Fibroblast of pulmonary artery (primary cell): Measurements from ENCODE around the gene OR4C3.

Experiments
- DNase-seq: peaks from one replicate; pipeline ENCODE4 v3.0.0-alpha.2; 2010; ENCODE audit warnings: low read depth
- H3K4me3 ChIP-seq: replicated peaks from 2 replicates; pipeline ENCODE4 v1.5.1; 2011; ENCODE audit warnings: low read depth, mild to moderate bottlenecking, control low read depth, low read length, moderate library complexity
- CTCF ChIP-seq: IDR thresholded peaks from 2 replicates; pipeline ENCODE4 v1.5.1; 2011; ENCODE audit warnings: mild to moderate bottlenecking, control low read depth, low read length, inconsistent platforms; ENCODE audit errors: missing control alignments

The OR4C3 gene

DNA sequence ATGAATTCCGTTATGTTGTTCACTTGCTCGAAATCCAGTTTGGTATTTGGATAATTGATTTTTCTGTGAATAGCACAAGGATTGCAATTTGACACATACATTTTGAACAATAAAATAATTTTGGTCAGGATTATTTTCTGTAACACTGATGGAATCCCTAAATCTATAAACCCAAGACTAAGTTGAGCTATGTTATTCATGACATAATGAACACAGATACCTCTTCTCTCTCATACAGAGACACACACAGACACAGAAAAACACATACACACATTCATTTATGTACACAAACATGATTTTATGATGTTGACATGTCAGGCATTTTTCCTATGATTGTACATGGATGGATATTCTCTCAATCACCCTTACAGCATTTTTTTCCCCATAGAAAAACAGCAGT is 41.6 kb downstream of the OR4C3 start, which contains the start of gene OR4C5:
Gene OR4C5 (minus strand): TSS at position 101 of the 400 bp plus-strand sequence. CDS start 0 bp downstream, at position 101.
- TF ChIP-seq CTCF = no peak
- no peak within 1 kb of the TSS for H3K4me3 ChIP-seq
- no peak for DNase-seq
